Endometrium (tissue), 2 donors: ENCODE measurements around the gene ODF4.

Experiments
- FAIRE-seq: peaks from 2 replicates; lab custom pipeline; 2012; peaks lifted over from hg19 to GRCh38; lab: Jason Lieb, UNC
- donor health status: control.
- donor health status: control.

Gene ODF4

GRCh38 chr17:8339540-8339939 lies at the start of gene ODF4:
TSS of gene ODF4 (plus strand) at chr17:8339840. CDS start at chr17:8340052, 212 bp downstream.
- no peak for FAIRE-seq

DNA sequence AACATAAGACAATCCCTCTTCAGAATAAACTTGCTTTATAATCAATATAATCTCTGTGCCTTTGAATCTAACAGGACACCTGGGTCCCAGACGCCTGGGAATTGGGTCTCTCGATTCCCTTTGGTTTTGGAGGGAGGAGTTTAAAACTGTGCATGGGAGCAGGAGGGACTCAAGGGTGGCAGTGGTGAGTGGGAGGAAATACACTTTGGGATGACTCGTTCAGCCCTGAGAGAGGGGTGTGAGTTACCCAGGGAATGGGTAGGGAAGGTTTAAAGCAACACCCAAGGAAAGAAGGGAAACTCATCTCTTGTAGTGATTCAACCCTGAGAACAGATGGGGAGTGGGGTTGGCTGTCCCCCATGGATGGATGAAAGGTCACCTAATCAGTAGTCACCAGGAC lies 49.6 kb upstream of the ODF4 start:
- no peak for FAIRE-seq

DNA sequence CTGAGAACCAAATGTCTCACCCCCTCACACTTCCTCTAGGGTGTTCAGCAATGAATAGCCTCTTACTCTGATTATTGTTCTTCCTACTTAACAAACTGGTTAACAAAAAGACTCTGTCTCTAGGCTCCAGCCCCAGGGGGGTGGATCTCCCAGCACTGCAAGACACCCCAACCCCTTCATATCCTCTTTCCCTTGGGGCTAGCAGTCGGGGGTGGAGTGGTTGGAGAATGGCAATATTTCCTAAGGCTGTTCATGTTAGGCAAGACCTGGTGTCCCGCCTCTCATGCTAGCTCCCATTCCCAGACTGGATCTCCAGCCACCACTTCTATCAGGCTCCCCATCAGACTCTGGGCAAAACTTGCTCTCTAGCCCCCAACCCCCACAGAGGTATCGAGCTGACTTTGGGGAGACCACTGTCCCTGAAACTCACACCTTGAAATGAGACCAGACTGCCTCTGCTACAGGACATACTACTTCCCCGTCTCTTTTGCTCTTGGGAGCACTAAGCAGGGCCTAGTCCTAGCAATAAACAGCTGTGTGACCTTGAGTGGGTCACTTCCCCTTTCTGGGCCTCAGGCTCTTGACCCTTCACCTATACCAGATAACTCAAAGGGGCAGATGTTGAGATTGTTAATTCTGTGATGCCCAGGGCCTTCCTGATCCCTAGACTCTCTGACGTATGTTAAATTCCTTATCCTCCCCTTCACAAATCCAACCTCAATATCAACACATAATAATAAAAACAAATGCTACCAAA lies 46.8 kb upstream of the ODF4 start:
- FAIRE-seq, result no peak

DNA sequence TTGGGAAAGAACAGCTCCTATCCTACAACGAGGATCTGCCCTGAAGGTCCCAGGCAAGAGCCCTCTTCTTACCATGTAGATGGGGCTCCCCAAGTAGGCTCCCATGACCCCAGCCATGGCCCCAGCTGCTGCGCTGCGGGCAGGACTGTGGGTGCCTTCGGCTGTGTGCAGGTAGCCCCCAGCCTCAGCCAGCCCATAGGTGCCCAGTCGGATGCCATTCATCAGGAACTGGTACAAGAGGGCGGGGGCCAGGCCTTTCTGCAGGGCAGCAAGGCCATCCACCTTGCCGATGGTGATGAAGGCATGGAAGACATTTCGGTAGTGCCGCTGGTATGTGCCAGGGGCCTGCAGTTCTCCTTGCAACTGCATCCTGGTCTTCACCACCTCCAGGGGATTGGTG lies 45.3 kb upstream of the ODF4 start:
- no peak for FAIRE-seq

- no peak for FAIRE-seq
These were observed 44.8 kb upstream of the ODF4 start for GRCh38 chr17:8294814-8295316.

- FAIRE-seq, result no peak
These were observed 39.4 kb upstream of the ODF4 start for GRCh38 chr17:8300226-8300625.

GRCh38 chr17:8300627-8301242 lies 38.9 kb upstream of the ODF4 start:
- FAIRE-seq, result no peak

DNA sequence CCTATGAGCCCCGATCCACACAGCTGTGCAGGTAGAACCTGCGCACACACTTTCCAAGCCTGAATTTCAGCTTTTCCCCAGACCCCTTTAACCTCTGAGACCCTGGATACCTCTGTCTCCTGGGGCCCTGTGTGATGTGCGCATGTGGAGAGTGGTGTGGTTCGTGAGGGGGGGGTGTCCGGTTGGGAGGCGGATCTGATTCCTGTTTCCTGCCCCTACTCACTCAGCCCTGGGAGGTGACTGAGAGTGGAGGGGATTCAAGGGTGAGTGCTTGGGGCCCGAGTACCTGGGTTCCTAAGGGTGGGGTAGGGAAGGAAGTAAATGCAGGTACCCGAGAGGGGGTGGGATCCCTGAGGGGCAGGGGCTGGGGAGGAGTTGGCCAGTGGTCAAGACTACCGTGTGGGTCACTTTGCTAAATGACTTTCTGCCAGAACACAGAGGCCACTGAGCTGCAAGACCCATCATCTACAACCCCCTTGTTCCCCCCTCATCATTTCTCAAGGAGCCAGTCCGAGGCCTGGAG lies 29.0 kb upstream of the ODF4 start:
- no peak for FAIRE-seq

DNA sequence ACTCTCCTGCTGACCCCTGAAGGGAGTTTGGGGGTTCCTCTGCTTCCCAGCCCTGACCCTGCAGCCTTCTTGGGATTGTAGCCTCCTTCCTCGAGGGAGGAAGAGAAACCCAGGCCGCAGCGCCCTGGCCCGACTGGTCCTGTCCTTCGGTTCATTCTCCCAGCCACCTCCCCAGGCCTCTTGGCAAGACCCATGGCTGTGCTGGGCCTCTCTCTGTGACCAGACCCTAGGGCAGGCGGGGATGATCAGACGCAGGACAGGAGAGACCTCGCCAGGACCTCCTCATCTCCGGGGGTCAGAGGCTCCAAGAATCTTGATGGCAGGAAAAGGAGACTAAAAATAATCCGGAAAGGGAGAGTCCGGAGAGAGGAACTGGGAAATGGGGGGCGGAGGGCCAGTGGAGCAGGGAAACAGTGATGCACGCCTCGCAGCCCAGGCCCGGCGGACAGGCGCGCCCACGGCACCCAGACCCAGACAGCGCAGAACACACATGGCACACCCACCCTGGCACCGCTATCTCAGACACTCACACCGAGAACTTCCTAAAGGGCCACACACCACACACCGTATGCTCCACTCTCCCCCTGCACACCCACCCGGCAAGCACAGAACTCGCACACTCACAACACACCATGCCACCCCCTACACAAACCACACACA lies 28.4 kb upstream of the ODF4 start:
- FAIRE-seq, result no peak

DNA sequence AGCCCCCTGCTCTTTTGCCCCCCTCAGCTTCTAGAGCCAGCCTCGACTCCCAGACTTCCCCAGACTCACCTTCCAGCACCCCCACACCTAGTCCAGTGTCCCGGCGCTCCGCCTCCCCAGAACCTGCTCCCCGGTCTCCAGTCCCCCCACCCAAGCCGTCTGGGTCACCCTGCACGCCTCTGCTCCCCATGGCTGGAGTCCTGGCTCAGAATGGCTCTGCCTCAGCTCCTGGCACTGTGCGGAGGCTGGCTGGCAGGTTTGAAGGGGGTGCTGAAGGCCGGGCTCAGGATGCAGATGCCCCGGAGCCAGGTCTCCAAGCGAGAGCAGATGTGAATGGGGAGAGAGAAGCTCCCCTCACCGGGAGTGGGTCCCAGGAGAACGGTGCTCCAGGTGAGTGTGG lies 27.4 kb upstream of the ODF4 start:
- no peak for FAIRE-seq

DNA sequence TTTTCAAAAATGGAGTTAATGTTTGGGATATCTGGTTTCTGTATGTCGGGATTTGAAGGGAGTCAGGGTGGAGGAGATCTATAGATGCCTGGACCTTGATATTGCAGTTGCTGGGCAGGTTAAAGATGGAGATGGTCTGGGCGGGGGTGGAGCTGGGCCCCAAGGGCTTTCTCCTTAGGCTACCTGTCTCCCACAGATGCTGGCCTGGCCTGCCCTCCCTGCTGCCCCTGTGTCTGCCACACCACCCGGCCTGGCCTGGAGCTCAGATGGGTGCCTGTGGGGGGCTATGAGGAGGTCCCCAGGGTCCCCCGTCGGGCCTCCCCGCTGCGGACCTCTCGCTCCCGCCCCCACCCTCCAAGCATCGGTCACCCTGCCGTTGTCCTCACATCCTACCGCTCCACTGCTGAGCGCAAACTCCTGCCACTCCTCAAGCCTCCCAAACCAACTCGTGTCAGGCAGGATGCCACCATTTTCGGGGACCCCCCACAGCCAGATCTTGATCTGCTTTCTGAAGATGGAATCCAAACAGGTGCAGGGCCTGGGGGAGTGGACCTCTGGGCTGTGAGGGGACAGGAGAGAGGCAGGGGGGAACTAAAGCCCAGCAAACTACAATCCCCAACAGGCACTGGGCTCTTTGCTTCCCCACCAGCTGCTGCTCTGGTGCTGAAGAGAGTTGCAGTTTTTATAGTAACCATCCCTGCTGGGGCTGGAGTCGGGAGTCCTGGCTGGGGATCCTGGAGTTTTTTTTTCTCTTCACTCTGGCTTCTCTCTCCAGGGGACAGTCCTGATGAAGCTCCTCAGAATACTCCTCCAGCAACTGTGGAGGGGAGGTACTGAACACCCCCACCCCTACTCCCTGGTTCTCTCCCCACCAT lies 26.7 kb upstream of the ODF4 start:
- no peak for FAIRE-seq

DNA sequence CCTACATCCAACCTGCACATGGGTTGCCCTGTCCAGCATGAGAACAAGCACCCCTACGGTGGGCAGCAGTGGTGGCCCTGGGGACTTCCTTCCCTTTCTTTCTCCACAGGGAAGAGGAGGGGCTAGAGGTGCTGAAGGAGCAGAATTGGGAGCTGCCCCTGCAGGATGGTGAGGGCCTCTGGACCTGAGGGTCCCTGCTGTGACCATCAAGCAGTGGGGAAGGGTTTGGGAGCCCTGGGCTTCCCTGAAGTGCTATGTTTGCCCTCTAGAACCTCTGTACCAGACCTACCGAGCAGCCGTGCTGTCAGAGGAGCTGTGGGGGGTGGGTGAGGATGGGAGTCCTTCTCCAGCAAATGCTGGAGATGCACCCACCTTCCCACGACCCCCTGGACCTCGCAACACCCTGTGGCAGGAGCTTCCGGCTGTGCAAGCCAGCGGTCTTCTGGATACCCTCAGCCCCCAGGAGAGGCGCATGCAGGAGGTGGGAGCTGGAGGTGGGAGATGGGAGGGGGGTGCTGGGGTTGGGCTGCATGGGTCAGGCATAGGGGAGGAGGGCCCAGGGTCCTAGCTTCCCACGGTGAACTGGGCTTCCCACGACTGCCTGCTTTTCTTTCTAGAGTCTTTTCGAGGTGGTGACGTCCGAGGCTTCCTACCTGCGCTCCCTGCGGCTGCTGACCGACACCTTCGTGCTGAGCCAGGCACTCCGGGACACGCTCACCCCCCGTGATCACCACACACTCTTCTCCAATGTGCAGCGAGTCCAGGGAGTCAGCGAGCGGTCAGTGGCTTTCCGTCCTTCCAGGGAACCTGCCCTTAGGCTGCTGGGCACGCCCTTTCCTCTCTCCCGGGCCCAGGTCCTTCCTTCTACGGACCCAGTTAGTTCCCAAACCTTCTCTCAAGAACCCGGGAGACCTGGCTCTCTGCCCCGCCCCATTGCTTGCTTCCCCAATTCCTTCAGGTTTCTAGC lies 24.6 kb upstream of the ODF4 start:
- FAIRE-seq, result no peak

DNA sequence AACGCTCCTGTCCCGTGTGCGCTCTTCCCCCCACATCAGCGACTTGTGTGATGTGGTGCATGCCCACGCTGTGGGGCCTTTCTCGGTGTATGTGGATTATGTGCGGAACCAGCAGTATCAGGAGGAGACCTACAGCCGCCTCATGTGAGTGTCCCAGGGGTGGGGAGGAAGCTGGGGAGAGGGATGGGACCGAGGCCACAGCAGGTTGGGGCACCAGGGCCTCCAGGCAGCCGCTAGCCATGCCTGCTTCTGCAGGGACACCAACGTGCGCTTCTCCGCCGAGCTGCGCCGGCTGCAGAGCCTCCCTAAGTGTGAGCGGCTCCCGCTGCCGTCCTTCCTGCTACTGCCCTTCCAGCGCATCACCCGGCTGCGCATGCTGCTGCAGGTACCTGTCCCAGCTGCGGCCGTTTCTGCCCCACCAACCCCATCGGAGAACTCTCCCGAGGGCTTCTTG lies 23.8 kb upstream of the ODF4 start:
- FAIRE-seq, result no peak

DNA sequence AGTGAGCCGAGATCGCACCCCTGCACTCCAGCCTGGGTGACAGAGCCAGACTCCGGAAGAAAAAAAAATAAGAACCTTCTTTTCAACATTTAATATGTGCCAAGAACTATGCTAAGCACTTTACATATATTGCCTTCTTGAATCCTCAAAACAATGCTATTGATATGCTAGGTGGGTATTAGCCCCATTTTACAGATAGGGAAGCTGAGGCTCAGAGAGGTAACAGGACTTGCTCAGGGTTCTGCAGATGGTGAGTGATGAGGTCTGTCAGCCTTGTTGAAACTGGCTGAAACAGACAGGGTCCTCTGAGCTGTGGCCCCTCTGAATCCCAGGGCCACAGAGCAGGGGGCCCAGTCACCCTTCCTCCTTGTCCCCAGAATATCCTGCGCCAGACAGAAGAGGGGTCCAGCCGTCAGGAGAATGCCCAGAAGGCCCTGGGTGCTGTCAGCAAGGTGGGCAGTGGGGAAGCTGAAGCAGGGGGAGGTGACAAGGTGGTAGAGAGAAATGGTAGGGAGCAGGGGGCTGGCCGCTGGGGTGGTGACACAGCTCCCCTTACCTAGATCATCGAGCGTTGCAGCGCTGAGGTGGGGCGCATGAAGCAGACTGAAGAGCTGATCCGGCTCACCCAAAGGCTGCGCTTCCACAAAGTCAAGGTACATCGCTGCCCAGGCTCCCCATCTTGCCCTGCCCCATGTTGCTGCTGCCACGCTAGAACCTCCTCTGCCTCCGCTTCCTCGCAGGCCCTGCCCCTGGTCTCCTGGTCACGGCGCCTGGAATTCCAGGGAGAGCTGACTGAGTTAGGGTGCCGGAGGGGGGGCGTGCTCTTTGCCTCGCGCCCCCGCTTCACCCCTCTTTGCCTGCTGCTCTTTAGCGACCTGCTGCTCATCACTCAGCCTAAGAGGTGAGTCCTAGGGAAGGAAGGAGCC lies 21.4 kb upstream of the ODF4 start:
- no peak for FAIRE-seq

GRCh38 chr17:8320262-8320661 lies 19.4 kb upstream of the ODF4 start:
- FAIRE-seq, result no peak

DNA sequence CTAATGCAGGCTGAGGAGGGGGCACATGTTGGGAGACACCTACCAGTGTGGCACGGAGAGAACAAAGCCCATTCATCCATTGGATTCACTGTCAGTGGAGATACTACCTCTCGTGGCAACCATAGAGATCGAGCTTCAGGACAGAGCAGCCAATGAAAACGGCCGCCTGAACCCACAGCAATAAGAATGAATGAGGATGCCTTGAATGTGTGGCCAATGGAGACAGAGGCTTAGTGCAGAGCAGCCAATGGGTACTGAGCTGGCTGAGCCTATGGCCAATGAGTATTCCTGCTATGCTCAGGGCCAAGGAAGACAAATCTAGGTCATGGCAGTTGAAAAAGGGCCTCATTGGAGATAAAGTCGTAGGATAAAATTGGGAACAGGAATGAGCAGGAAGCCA lies 18.6 kb upstream of the ODF4 start:
- FAIRE-seq, result no peak

- no peak for FAIRE-seq
These were observed 17.6 kb upstream of the ODF4 start for GRCh38 chr17:8322061-8322460.

- no peak for FAIRE-seq
These were observed 15.5 kb upstream of the ODF4 start for GRCh38 chr17:8324132-8324531.

GRCh38 chr17:8324923-8325322 lies 14.7 kb upstream of the ODF4 start:
- no peak for FAIRE-seq
